ENCODE results near the gene LTBP1.

Gene LTBP1

GRCh38 chr2:33077311-33077710 lies 130.6 kb downstream of the LTBP1 start:
- DNase-seq (ENCODE audit: low read depth): no peak

GRCh38 chr2:33077844-33078243 lies 131.1 kb downstream of the LTBP1 start:
- no peak for DNase-seq (ENCODE audit: low read depth)

- DNase-seq (ENCODE audit: low read depth): no peak
These were observed 134.9 kb downstream of the LTBP1 start for GRCh38 chr2:33081691-33082090.

GRCh38 chr2:33083699-33084387 lies 137.1 kb downstream of the LTBP1 start:
- DNase-seq (ENCODE audit: low read depth): no peak

GRCh38 chr2:33084433-33084832 lies 137.7 kb downstream of the LTBP1 start:
- DNase-seq (ENCODE audit: low read depth): no peak

GRCh38 chr2:33085646-33086045 lies 138.9 kb downstream of the LTBP1 start:
- no peak for DNase-seq (ENCODE audit: low read depth)

GRCh38 chr2:33086400-33087015 lies 139.8 kb downstream of the LTBP1 start:
- DNase-seq (ENCODE audit: low read depth): no peak

GRCh38 chr2:33090553-33091134 lies 143.9 kb downstream of the LTBP1 start:
- DNase-seq (ENCODE audit: low read depth): no peak

GRCh38 chr2:33091541-33092123 lies 144.9 kb downstream of the LTBP1 start:
- no peak for DNase-seq (ENCODE audit: low read depth)

- DNase-seq (ENCODE audit: low read depth): no peak
These were observed 146.7 kb downstream of the LTBP1 start for GRCh38 chr2:33093283-33093993.

- DNase-seq (ENCODE audit: low read depth): no peak
These were observed 147.6 kb downstream of the LTBP1 start for GRCh38 chr2:33094303-33094702.

- no peak for DNase-seq (ENCODE audit: low read depth)
These were observed 153.2 kb downstream of the LTBP1 start for GRCh38 chr2:33099989-33100388.

GRCh38 chr2:33100921-33101320 lies 154.2 kb downstream of the LTBP1 start:
- no peak for DNase-seq (ENCODE audit: low read depth)

- no peak for DNase-seq (ENCODE audit: low read depth)
These were observed 157.4 kb downstream of the LTBP1 start for GRCh38 chr2:33104052-33104623.

GRCh38 chr2:33104726-33105125 lies 158.0 kb downstream of the LTBP1 start:
- DNase-seq (ENCODE audit: low read depth): no peak

- DNase-seq (ENCODE audit: low read depth): no peak
These were observed 159.4 kb downstream of the LTBP1 start for GRCh38 chr2:33106115-33106514.

- DNase-seq (ENCODE audit: low read depth): no peak
These were observed 161.1 kb downstream of the LTBP1 start for GRCh38 chr2:33107690-33108482.

GRCh38 chr2:33108483-33109443 lies 162.0 kb downstream of the LTBP1 start:
- DNase-seq (ENCODE audit: low read depth): no peak

GRCh38 chr2:33110461-33110860 lies 163.7 kb downstream of the LTBP1 start:
- no peak for DNase-seq (ENCODE audit: low read depth)

GRCh38 chr2:33111002-33111446 lies 164.3 kb downstream of the LTBP1 start:
- no peak for DNase-seq (ENCODE audit: low read depth)

All from fibroblast of the conjunctiva (primary cell).